Measurements from ENCODE around the gene CDH5.
"Not testable (repeated sequence)": the region's sequence is repeated elsewhere in the genome, so short reads cannot be mapped to it uniquely, and the experiment has no call there.

CDH5 gene

GRCh38 chr16:66437391-66437945, 71.0 kb downstream of the CDH5 start:
- no peak for DNase-seq (ENCODE audit: low read depth in 2 of 2)

- no peak for DNase-seq (ENCODE audit: low read depth in 2 of 2)
Measured at GRCh38 chr16:66438536-66438935, 72.0 kb downstream of the CDH5 start.

GRCh38 chr16:66439051-66439730, 72.7 kb downstream of the CDH5 start:
- no peak for DNase-seq (ENCODE audit: low read depth in 2 of 2)

GRCh38 chr16:66440271-66440802, 73.8 kb downstream of the CDH5 start:
- no peak for DNase-seq (ENCODE audit: low read depth in 2 of 2)

- no peak for DNase-seq (ENCODE audit: low read depth in 2 of 2)
Measured at GRCh38 chr16:66440970-66441369, 74.5 kb downstream of the CDH5 start.

- DNase-seq (ENCODE audit: low read depth in 2 of 2) = no peak
Measured at GRCh38 chr16:66441586-66442375, 75.3 kb downstream of the CDH5 start.

GRCh38 chr16:66442502-66443268, 76.2 kb downstream of the CDH5 start:
- DNase-seq (ENCODE audit: low read depth in 2 of 2) = no peak

- no peak for DNase-seq (ENCODE audit: low read depth in 2 of 2)
Measured at GRCh38 chr16:66443269-66443652, 76.8 kb downstream of the CDH5 start.

- no peak for DNase-seq (ENCODE audit: low read depth in 2 of 2)
Measured at GRCh38 chr16:66444049-66444481, 77.6 kb downstream of the CDH5 start.

GRCh38 chr16:66446737-66447136, 80.2 kb downstream of the CDH5 start:
- DNase-seq (ENCODE audit: low read depth in 2 of 2) = no peak

GRCh38 chr16:66447491-66447890, 81.0 kb downstream of the CDH5 start:
- no peak for DNase-seq (ENCODE audit: low read depth in 2 of 2)

GRCh38 chr16:66451548-66451947, 85.1 kb downstream of the CDH5 start:
- DNase-seq (ENCODE audit: low read depth in 2 of 2) = no peak

GRCh38 chr16:66453230-66453629, 86.7 kb downstream of the CDH5 start:
- not testable (repeated sequence) for DNase-seq (ENCODE audit: low read depth in 2 of 2)
